ENCODE results near the gene WDR4. TPM values are rescaled to one million over a fixed set of nuclear protein-coding genes. Genes with fewer than 3 reads are reported as not detected.
"Not testable (repeated sequence)": the region's sequence is repeated elsewhere in the genome, so short reads cannot be mapped to it uniquely, and the experiment has no call there.

WDR4 gene
- 10 to 100 TPM in 1 of 2 donors, 1 to 10 TPM in 1; 8.0 to 37.9 TPM for total RNA-seq

- H3K4me1 ChIP-seq, result peaks cover 21% of the 10 kb centered on the region
- peak within 1 kb of the TSS; percentile 61 to 99 for H3K4me3 ChIP-seq
- intact Hi-C loops (cut with DNase I), result no loop called here
- H3K27ac ChIP-seq, result peak within 1 kb of the TSS; percentile 39 to 91 (median 82)
- WGBS, 2 donors, result 0% methylated on average over 15 to 59 of the region's 80 CpGs
- peak; percentile 98 for ATAC-seq
- TF ChIP-seq CTCF (IDR thresholded peaks at IDR 0.05), result peak in 1 of 7 experiments; percentile 21
- TF ChIP-seq POLR2A (IDR thresholded peaks at IDR 0.05), result peak; percentile 63 to 90 (median 85)
- no peaks in the 10 kb centered on the region for H3K9me3 ChIP-seq
- no peaks in the 10 kb centered on the region for H3K27me3 ChIP-seq
- peaks cover 0 to 3% of the 10 kb centered on the region in 2 donors for H3K36me3 ChIP-seq (replicated peaks in 1 of 2; ENCODE audit: insufficient read depth in 1 of 2, low read depth in 2 of 2)
- peak; percentile 97 to 98 (median 98) for DNase-seq
These were observed at the start of gene WDR4 for GRCh38 chr21:42878993-42879787. TSS of gene WDR4 (minus strand) at chr21:42879539. CDS start at chr21:42879495, 44 bp downstream.

- intact Hi-C loops (cut with DNase I); DNase-seq; H3K4me3 ChIP-seq; H3K27me3 ChIP-seq; H3K36me3 ChIP-seq (replicated peaks in 1 of 2; ENCODE audit: insufficient read depth in 1 of 2, low read depth in 2 of 2); H3K27ac ChIP-seq; ATAC-seq; H3K9me3 ChIP-seq: not testable (repeated sequence)
- 91 to 99% methylated on average over 11 to 23 of the region's 23 CpGs for WGBS, 2 donors
- H3K4me1 ChIP-seq, result peaks cover 13% of the 10 kb centered on the region
These were observed 48.3 kb upstream of the WDR4 start for GRCh38 chr21:42927474-42928200.

GRCh38 chr21:42925114-42925926 is 46.0 kb upstream of the WDR4 start, which contains the start of gene ERVH48-1:
TSS of gene ERVH48-1 (minus strand) at chr21:42925630. CDS start at chr21:42919006, 6,624 bp downstream.
- H3K36me3 ChIP-seq (replicated peaks in 1 of 2; ENCODE audit: insufficient read depth in 1 of 2, low read depth in 2 of 2), result no peaks in the 10 kb centered on the region
- no peaks in the 10 kb centered on the region for H3K9me3 ChIP-seq
- DNase-seq, result no peak
- intact Hi-C loops (cut with DNase I), result no loop called here
- no peak within 1 kb of the TSS for H3K4me3 ChIP-seq
- WGBS, 2 donors, result 92 to 95% methylated on average over 28 to 29 of the region's 29 CpGs
- no peak for ATAC-seq
- no peaks in the 10 kb centered on the region for H3K27me3 ChIP-seq
- TF ChIP-seq POLR2A (IDR thresholded peaks at IDR 0.05) (no peak), CTCF (IDR thresholded peaks at IDR 0.05) (no peak)
- peaks cover 9% of the 10 kb centered on the region for H3K4me1 ChIP-seq
- H3K27ac ChIP-seq, result peak within 1 kb of the TSS in 1 of 4 donors; percentile 29

GRCh38 chr21:42924433-42924751 is 45.1 kb upstream of the WDR4 start:
- peak overlapping the region in 2 of 4 donors; percentile 7 to 29 for H3K27ac ChIP-seq
- H3K4me3 ChIP-seq, result no peak overlapping the region
- WGBS, 2 donors, result 90% methylated on average over 6 of the region's 6 CpGs
- H3K36me3 ChIP-seq (replicated peaks in 1 of 2; ENCODE audit: insufficient read depth in 1 of 2, low read depth in 2 of 2), result no peaks in the 10 kb centered on the region
- no peaks in the 10 kb centered on the region for H3K27me3 ChIP-seq
- peaks cover 9% of the 10 kb centered on the region for H3K4me1 ChIP-seq
- no peaks in the 10 kb centered on the region for H3K9me3 ChIP-seq
- no peak for DNase-seq
- ATAC-seq, result no peak
- intact Hi-C loops (cut with DNase I), result no loop called here
- TF ChIP-seq CTCF (IDR thresholded peaks at IDR 0.05) (no peak), POLR2A (IDR thresholded peaks at IDR 0.05) (no peak)
